Mesendoderm (in vitro differentiated cells): ENCODE measurements around the gene UBAP2L. TPM values are rescaled to one million over a fixed set of nuclear protein-coding genes. Genes with fewer than 3 reads are reported as not detected.
A peak's percentile ranks its signal among the peaks of the same experiment; 100 is the strongest.

Experiments
- DNase-seq: peaks from one replicate; pipeline ENCODE4 v3.0.0; 2013
- H2AK5ac ChIP-seq: 2 replicates; pipeline ENCODE4 v1.6.1; 2013; ENCODE audit warnings: low read length, inconsistent platforms
- H2BK120ac ChIP-seq: 2 replicates; pipeline ENCODE4 v1.6.1; 2013; ENCODE audit warnings: low read depth, mild to moderate bottlenecking, low read length, moderate library complexity, mixed read lengths
- H2BK15ac ChIP-seq: replicated peaks from 2 replicates; pipeline ENCODE4 v1.6.1; 2013; ENCODE audit warnings: low read depth, mild to moderate bottlenecking, moderate library complexity
- H2BK5ac ChIP-seq: 2 replicates; pipeline ENCODE4 v1.6.1; 2013; ENCODE audit warnings: low read length, inconsistent platforms
- H3K18ac ChIP-seq: 2 replicates; pipeline ENCODE4 v1.6.1; 2013; ENCODE audit warnings: mild to moderate bottlenecking, low read length, mixed read lengths
- H3K23ac ChIP-seq: one replicate; pipeline ENCODE4 v1.6.1; 2013; ENCODE audit warnings: low read length
- H3K27ac ChIP-seq: 2 replicates; pipeline ENCODE4 v1.5.1; 2013; ENCODE audit warnings: low read depth, mild to moderate bottlenecking, inconsistent platforms, low read length, moderate library complexity
- H3K27me3 ChIP-seq: 2 replicates; pipeline ENCODE4 v1.6.1; 2013; ENCODE audit warnings: low read length, control low read depth, mild to moderate bottlenecking, inconsistent platforms; ENCODE audit not compliant: insufficient read depth, poor library complexity
- H3K36me3 ChIP-seq: 2 replicates; pipeline ENCODE4 v1.6.1; 2013; ENCODE audit warnings: low read length, inconsistent platforms; ENCODE audit not compliant: control insufficient read depth, insufficient read depth
- H3K4ac ChIP-seq: one replicate; pipeline ENCODE4 v1.6.1; 2013; ENCODE audit warnings: low read depth, mild to moderate bottlenecking, low read length, moderate library complexity
- H3K4me1 ChIP-seq: 2 replicates; pipeline ENCODE4 v1.6.1; 2013; ENCODE audit warnings: low read depth, low read length, inconsistent platforms; ENCODE audit not compliant: control insufficient read depth
- H3K4me2 ChIP-seq: 2 replicates; pipeline ENCODE4 v1.6.1; 2013; ENCODE audit warnings: low read length
- H3K4me3 ChIP-seq: 2 replicates; pipeline ENCODE4 v1.5.1; 2013; ENCODE audit warnings: mild to moderate bottlenecking, low read length
- H3K56ac ChIP-seq: one replicate; pipeline ENCODE4 v1.6.1; 2013; ENCODE audit warnings: low read length
- H3K79me1 ChIP-seq: 2 replicates; pipeline ENCODE4 v1.6.1; 2013; ENCODE audit warnings: low read length, inconsistent platforms
- H3K79me2 ChIP-seq: 2 replicates; pipeline ENCODE4 v1.6.1; 2013; ENCODE audit warnings: mild to moderate bottlenecking, low read length; ENCODE audit not compliant: control insufficient read depth, insufficient read depth
- H3K9ac ChIP-seq: 2 replicates; pipeline ENCODE4 v1.6.1; 2013; ENCODE audit warnings: low read length, inconsistent platforms
- H4K5ac ChIP-seq: one replicate; pipeline ENCODE4 v1.6.1; 2013; ENCODE audit warnings: low read length
- H4K8ac ChIP-seq: one replicate; pipeline ENCODE4 v1.6.1; 2013; ENCODE audit warnings: low read depth, mild to moderate bottlenecking, control low read depth, low read length, moderate library complexity
- WGBS: extraction: QIAGEN DNeasy Blood & Tissue Kit; methylation state at CpG from one replicate; pipeline ENCODE4 v1.1.7; 2013; ENCODE audit warnings: low lambda C conversion rate, missing lambda C conversion rate; ENCODE audit not compliant: insufficient coverage; ENCODE audit errors: extremely low coverage; 5-methylcytosine and 5-hydroxymethylcytosine counted together
- polyA plus RNA-seq, 2 experiments: library from polyadenylated mRNA; stranded (reverse); fragments of 200-250 nt; gene quantifications; one replicate each; pipeline ENCODE4 v1.2.3, GENCODE V29; 2013

UBAP2L gene
- 220 TPM for polyA plus RNA-seq (2013, experiment 1 of 2)
- polyA plus RNA-seq (2013, experiment 2 of 2): 216 TPM

DNA sequence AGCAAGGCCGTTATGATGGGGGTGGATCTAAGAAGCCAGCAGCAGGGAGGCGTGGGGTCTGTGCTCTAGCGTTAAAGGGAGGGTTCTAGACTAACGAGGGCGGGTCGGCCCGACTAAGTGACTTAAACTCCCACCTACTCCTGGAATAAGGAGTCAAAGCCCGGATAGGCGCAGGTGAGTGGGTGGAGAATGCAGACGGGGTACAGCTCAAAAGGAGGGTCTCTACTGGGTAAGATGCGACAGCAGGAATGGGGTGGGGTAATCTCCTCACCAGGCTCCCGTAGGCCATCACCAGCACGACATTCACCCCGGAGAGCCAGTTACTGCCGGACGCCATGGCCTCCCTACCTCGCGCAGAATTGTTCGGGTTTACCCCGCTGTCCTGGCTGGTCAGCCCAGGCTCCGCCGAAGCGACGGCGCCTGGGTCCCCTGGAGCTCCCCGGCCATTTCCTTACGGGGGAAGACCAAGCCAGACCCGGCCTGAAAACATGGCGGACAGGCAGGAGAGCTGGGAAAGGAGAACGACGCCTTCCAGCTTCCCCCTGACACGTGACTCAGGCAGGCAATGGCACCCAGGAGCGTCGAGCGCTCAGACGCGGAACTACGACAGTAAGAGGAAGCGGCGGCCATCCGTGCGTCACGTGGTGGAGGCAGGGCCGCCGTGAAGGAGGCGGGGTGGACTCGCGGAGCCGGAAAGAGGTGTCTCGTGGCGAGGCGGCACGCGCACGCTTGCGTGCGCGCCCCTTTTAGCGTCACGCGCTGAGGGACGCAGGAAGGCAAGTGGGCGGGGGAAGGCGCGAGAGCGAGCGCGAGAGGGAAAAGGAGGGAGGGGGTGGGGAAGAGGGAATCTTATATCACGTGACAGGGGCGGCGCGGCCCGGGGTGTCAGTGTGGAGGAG, at the start of gene UBAP2L:
Gene UBAP2L (plus strand): TSS at position 885 of the 899 bp plus-strand sequence. CDS start 4,169 bp downstream, outside the sequence.
- peak within 1 kb of the TSS; percentile 94 for H2BK5ac ChIP-seq
- DNase-seq: peak; percentile 100
- peak within 1 kb of the TSS; percentile 48 for H3K23ac ChIP-seq
- H2BK15ac ChIP-seq: no peak within 1 kb of the TSS
- H3K79me1 ChIP-seq: peaks cover 8% of the 10 kb centered on the region
- H3K4me1 ChIP-seq: peaks cover 5% of the 10 kb centered on the region
- no peaks in the 10 kb centered on the region for H3K27me3 ChIP-seq
- peak within 1 kb of the TSS; percentile 90 for H3K4me2 ChIP-seq
- peak within 1 kb of the TSS; percentile 62 for H4K5ac ChIP-seq
- H3K27ac ChIP-seq: peak within 1 kb of the TSS; percentile 99
- peak within 1 kb of the TSS; percentile 96 for H2AK5ac ChIP-seq
- peak within 1 kb of the TSS; percentile 99 for H3K9ac ChIP-seq
- peak within 1 kb of the TSS; percentile 98 for H3K4ac ChIP-seq
- H3K36me3 ChIP-seq: peaks cover 5% of the 10 kb centered on the region
- peak within 1 kb of the TSS; percentile 97 for H3K18ac ChIP-seq
- H3K56ac ChIP-seq: peak within 1 kb of the TSS; percentile 100
- H4K8ac ChIP-seq: peak within 1 kb of the TSS; percentile 99
- H3K4me3 ChIP-seq: peak within 1 kb of the TSS; percentile 97
- peaks cover 68% of the 10 kb centered on the region for H3K79me2 ChIP-seq
- peak within 1 kb of the TSS; percentile 76 for H2BK120ac ChIP-seq
- WGBS: no CpG with 5 or more reads among the region's 73 CpGs

DNA sequence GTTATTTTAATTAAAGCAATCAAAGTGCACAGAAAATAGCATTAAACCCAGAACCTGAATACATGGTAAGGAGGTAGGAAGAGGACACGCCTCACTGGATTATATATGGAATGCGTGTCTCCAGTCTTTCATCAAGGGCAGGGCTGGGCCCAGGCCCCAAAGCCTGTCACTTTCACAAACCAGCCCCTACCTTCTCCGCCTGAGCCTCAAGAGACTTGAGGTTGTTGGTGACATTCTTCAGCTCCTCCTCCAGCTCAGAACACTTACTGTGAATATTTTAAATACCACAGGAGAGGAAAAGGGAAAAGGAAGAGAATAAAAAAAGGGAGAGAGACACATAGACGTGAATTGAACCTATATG, 49.6 kb upstream of the UBAP2L start:
- Histone ChIP-seq H3K36me3 (peaks cover 32% of the 10 kb centered on the region), H3K56ac (no peak overlapping the region), H3K27ac (no peak overlapping the region)

DNA sequence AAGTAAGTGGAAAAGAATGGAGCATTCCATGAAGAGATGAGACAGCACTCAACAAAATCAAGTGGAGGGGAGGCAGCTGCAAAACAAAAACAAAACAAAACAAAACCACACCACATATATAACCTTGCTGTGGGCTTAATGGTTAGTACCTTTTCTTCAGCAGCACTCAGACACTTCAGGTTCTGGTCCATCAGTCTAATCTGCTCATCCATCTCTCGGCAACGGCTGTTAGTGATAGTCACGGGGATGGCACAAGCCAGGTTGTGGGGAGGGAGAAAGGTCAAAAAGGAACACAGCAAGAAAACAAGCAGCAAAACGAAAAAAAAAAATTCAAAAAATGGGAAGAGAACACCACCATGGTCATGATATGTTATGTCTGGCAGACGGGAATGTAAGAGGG, 48.9 kb upstream of the UBAP2L start:
- H3K4ac ChIP-seq: no peak overlapping the region
- no peak overlapping the region for H3K18ac ChIP-seq
- no peak overlapping the region for H3K9ac ChIP-seq
- no peak overlapping the region for H3K23ac ChIP-seq
- H3K56ac ChIP-seq: no peak overlapping the region
- H3K36me3 ChIP-seq: peaks cover 32% of the 10 kb centered on the region
- whole genome bisulfite sequencing: no CpG with 5 or more reads among the region's 5 CpGs
- no peak overlapping the region for H4K8ac ChIP-seq
- H3K79me2 ChIP-seq: peaks cover 29% of the 10 kb centered on the region
- H3K27ac ChIP-seq: no peak overlapping the region
- no peak for DNase-seq
- H3K4me1 ChIP-seq: no peaks in the 10 kb centered on the region
- no peak overlapping the region for H3K4me2 ChIP-seq
- H3K27me3 ChIP-seq: no peaks in the 10 kb centered on the region
- H4K5ac ChIP-seq: no peak overlapping the region
- H2AK5ac ChIP-seq: no peak overlapping the region
- no peak overlapping the region for H2BK15ac ChIP-seq
- H2BK120ac ChIP-seq: no peak overlapping the region
- no peak overlapping the region for H3K4me3 ChIP-seq
- no peak overlapping the region for H2BK5ac ChIP-seq
- H3K79me1 ChIP-seq: peaks cover 17% of the 10 kb centered on the region

More for the DNA sequence above, 49.6 kb upstream of the UBAP2L start:
- no peaks in the 10 kb centered on the region for H3K4me1 ChIP-seq
- H4K8ac ChIP-seq: no peak overlapping the region
- H3K9ac ChIP-seq: no peak overlapping the region
- H3K79me2 ChIP-seq: peaks cover 23% of the 10 kb centered on the region
- H3K4ac ChIP-seq: no peak overlapping the region
- H3K79me1 ChIP-seq: peaks cover 17% of the 10 kb centered on the region
- H3K4me2 ChIP-seq: no peak overlapping the region
- no peak overlapping the region for H2BK5ac ChIP-seq
- DNase-seq: no peak
- no peak overlapping the region for H2BK120ac ChIP-seq
- H4K5ac ChIP-seq: no peak overlapping the region
- H2AK5ac ChIP-seq: no peak overlapping the region
- no peak overlapping the region for H3K23ac ChIP-seq
- no CpG with 5 or more reads among the region's 4 CpGs for WGBS
- no peak overlapping the region for H3K4me3 ChIP-seq
- no peak overlapping the region for H2BK15ac ChIP-seq
- no peak overlapping the region for H3K18ac ChIP-seq
- no peaks in the 10 kb centered on the region for H3K27me3 ChIP-seq

DNA sequence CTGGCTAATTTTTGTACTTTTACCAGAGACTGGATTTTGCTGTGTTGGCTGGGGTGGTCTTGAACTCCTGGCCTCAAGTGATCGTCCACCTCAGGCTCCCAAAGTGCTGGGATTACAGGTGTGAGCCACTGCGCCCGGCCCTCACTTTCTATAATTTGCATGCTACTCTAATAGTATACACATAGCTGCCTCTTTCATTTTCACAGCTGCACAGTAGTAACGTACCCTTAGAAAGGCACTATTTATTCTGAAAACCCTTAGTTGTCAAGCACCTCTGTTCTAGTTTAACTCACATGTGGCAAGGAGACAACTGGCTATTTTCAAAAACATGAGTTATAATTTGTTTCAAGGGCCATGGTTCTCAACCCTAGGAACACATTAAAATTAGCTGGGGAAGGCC, 46.1 kb upstream of the UBAP2L start:
- Histone ChIP-seq H3K23ac (no peak overlapping the region), H3K56ac (no peak overlapping the region), H3K18ac (no peak overlapping the region), H2BK120ac (no peak overlapping the region), H4K5ac (no peak overlapping the region), H3K4ac (no peak overlapping the region), H2AK5ac (no peak overlapping the region), H3K36me3 (peaks cover 26% of the 10 kb centered on the region), H3K4me1 (peaks cover 7% of the 10 kb centered on the region), H3K79me2 (peaks cover 57% of the 10 kb centered on the region), H2BK15ac (no peak overlapping the region), H3K9ac (no peak overlapping the region), H3K27ac (no peak overlapping the region), H3K4me2 (no peak overlapping the region), H4K8ac (no peak overlapping the region), H3K27me3 (no peaks in the 10 kb centered on the region), H2BK5ac (no peak overlapping the region), H3K4me3 (no peak overlapping the region), H3K79me1 (peaks cover 14% of the 10 kb centered on the region)
- no peak for DNase-seq
- no CpG with 5 or more reads among the region's 4 CpGs for WGBS

GRCh38 chr1:154176337-154176736, 44.4 kb upstream of the UBAP2L start:
- Histone ChIP-seq H3K27me3 (no peaks in the 10 kb centered on the region), H3K23ac (no peak overlapping the region), H3K56ac (no peak overlapping the region), H3K4ac (no peak overlapping the region), H3K79me1 (peaks cover 7% of the 10 kb centered on the region), H3K4me3 (no peak overlapping the region), H4K5ac (no peak overlapping the region), H3K79me2 (peaks cover 67% of the 10 kb centered on the region), H2AK5ac (no peak overlapping the region), H3K9ac (no peak overlapping the region), H4K8ac (no peak overlapping the region), H2BK120ac (no peak overlapping the region), H2BK5ac (no peak overlapping the region), H3K4me2 (no peak overlapping the region), H2BK15ac (no peak overlapping the region), H3K36me3 (peaks cover 14% of the 10 kb centered on the region), H3K27ac (no peak overlapping the region), H3K18ac (no peak overlapping the region), H3K4me1 (peaks cover 11% of the 10 kb centered on the region)
- DNase-seq: no peak
- no CpG with 5 or more reads among the region's 2 CpGs for WGBS
